NCI-H2081 treated with DMSO at 0.1 percent for 48 hours (cell line): ENCODE results near the gene ABHD16A.

Experiments
- DNase-seq: peaks from one replicate; lab custom pipeline; 2025; lab: John Stamatoyannopoulos, UW

Gene ABHD16A

DNA sequence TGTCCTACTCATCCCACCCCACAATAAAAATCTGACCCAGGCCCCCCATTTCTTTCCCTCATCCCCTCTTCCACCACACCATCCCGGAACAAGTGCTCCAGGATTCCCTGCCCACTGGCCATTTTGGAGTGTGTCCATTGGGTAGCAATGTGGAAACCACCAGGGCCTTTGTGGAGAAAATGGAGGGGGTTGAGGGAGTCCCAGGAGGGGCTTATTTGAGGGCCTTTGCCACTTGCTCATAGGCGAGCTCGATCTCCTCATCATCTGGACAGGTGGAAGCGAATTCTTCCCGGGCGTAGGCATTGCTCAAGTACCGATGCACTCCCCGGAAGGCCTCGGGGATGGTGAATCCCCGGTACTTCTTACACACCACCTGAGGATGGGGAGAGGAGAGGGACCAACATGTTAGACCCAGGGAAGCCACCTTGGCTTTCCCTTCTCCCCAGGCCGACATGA lies 27.5 kb upstream of the ABHD16A start:
- no peak for DNase-seq

DNA sequence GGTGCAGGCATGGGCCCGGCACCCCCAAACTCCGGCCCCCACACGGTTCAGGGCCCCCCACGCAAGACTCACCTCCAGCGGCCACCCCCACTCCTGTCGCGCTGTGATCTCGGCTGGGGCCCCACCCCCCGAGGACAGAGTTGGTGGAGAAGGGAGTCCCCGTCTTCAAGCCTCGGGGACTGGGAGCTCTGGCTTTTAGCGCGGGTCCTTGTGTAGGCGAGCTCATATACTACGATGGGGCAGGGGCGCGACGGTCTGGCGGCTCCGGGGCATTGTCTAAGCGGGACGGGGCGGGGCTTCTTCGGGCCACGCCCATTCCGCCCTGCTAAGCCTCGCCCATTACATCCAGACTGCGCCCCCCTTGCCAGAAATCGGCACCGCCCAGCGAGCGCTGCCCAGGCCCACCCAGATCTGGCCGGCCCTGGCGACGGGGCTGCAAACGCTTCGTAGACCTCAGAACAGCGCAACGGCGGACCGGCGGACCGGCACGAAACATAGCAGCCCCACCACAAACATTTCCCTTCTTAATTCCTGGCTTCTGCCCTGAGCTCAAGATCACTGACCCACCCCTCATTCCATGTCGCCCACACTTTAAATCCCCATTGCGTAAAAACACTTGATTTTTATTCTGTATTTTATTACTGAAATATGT lies 27.0 kb upstream of the ABHD16A start:
- no peak for DNase-seq

DNA sequence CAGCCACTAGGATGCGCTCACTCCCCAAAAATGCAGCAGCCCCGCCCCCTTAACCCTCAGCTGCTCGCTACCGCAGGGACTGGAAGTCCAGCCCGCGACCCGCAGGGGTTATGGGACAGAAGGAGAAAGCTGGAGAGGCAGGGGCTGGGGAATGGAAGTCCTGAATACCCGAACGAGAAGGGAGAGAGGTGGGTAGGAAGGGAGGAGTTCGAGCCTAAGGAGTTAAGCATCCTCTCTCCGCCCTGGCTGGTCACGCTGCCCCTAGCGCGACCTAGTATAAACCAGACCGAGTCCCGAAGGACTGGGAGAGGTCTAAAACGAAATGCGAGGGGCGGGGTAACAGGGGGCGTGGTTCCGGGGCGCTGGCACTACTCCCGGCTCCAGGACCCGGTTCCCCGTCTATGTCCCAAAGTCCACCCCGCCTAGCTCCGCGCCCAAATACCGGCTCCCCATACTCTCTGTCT lies 26.4 kb upstream of the ABHD16A start:
- DNase-seq: no peak

DNA sequence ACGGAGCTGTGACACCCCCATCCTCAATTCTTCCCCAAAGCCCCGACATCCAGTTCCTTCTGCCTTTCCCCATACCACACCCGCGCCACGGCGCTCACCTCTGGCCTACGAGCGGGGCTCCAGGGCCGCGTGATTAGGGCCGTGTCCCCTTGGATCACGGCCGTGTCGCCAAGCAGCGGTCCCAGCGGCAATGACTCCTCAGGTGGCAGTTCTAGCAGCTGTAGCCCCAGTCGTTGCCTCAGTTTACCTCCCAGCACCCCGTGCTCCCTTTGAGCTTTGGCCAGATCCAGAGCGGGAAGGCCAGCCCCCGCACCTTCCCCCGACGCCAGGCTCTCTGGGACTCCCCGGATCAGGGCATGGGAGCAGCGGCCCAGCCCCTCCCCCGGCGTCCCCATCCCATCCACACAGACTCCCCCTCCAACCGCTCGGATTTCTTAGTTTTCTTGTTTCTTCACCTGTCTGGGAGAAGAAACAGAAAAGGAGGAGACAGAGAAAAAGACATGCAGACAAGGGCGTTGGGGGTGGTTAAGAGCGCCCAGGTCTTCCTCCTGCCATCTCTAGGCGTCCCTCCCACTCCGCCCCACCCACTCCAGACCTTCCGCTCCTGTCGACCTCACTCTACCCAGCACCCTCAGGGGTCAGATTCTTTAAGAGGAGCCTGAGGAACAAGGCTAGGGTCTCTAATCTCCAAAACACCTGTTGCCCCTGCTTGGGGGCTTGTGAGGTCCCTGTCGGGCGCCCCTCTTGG lies 25.8 kb upstream of the ABHD16A start, which contains the start of gene DDAH2:
DDAH2 (minus strand) TSS at position 533 of the 748 bp plus-strand sequence; CDS start at position 395, 138 bp downstream.
- no peak for DNase-seq

DNA sequence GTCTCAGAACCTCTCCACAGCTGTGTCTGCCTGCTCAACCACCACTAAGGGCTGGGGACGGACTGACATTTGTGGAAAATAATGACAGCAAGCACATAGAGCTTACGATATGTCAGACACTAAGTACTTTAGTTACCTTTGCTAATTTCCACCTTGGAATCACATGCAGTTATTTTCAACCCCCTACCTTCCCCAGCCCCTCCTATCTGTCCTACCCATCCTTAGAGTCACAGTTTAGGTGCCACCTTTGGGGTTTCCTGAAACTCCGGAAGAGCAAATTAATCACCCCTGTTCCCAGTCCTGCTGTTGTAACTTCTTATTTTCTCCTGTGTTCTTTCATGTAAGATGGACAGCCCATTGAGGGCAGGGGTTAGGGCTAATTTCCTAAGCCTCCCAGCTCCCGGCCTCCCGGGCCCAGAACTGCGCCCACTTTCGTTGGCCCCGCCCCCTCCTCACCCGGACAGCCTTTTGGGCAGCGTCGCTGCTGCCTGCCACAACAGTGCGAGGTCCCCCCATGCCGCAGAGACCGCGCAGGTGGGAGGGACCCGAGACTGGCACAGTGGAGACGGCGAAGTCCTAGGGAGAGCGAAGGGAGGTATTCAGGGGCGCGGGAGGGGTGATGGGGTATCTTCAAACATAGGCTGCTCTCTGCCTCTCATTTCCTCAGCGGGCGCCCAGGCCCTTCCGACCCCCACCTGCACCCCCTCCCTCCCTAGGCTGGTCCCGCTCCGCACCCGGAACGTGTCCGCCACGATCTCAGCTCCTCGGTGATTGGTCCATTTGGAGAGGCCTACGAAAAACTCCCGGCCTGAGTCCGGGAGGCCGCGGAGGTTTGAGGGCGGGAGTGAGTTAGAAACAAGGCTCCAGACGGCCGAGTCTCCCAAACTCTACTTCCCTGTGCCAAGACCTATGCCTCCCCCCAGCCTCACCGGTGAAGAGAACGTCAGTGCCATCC lies 24.9 kb upstream of the ABHD16A start:
- DNase-seq: no peak

DNA sequence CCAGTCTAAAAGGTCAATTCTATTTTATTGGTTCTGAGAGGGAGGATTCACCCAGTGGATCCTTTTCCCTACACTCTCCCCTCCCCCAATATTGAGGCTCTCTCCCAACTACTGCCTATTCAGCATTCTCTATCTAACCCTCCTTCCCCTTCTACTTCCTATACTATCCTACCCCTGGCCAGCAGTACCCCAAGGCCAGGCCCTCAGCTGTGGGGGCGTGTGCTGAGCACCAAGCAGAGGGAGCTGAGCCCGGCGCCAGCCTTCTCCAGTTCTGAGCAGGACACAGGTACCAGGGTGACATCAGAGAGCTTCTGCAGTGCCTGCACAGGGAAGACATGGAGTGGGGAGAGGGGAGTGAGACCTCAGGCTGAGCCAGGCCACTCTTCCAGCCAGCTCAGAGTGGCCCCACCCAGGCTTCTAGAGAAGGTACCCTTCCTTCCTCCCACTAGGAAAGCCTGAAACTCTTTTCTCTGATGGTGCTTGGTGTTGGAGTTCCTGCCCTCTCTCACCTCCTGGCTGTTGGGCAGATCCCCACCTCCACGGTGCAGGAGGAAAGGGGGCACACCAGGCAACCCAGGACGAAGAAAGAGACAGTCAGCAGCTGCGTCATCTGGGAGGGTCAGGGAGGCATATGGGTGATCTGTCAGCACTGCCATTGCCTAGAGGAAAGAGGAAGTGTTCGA lies 24.1 kb upstream of the ABHD16A start:
- no peak for DNase-seq

DNA sequence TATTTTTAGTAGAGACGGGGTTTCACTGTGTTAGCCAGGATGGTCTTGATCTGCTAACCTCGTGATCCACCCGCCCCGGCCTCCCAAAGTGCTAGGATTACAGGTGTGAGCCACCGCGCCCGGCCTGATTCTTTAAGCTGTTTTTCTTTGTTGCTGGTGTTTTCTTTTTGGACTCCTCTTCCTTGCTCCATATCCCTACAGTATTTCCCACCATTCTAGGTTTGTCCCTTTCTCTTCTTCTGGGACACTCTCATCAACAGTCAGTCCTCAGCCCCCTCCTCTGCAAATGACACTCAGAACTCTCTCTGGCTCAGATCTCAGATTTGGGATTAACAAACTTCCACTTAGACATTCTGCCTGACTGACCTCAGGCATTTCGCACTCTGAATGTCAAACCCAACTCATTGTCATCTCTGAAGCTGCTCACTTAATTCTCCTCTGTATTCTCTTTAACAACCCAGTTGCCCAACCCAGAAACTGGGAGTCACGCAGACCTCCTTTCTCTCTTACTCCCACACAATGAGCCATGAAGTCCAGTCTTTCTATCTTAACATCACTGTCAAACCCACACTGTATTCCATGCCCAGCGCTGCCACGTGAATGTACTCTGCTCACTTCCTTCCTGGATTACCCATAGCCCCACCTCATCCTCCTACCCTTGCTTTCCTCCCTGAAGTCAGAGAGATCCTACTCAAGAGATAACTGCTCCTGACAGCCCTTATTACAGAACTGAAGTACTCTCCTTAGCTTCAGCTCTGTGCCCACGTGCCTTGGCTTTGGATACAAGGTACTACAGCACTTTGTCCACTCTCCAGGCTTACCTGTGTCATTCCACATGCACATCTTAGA lies 22.6 kb upstream of the ABHD16A start:
- no peak for DNase-seq

DNA sequence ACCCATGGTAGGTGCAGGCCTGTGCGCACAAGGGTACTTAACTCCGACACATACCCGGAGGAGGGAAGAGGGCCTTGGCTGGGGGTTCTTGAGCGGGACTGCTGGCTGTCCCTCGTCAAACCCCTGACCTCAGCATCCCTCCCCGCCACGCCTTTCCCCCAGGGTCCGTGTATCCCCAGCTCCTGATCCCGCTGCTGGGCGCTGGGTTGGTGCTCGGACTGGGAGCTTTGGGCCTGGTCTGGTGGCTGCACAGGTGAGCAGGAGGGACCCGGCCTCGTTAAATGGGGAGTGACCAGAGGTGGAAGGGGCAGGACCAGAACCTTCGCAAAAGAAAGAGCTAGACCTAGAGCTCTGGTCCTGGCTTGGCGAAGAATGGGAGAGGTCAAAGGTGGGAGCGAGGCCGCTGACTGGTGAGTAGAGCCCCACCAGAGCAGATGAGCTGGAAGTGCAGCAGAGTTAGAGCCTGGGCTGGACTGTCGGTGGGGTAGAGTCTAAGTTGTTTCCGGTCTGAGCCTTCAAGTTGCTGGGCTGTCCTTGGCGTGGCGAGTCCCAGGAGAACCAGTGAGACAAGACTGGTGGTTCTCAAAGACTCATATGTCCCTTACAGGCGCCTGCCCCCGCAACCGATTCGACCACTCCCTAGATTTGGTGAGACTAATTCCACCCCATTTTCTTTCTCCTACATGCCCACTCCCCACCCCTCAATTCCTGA lies 21.0 kb upstream of the ABHD16A start:
- no peak for DNase-seq

DNA sequence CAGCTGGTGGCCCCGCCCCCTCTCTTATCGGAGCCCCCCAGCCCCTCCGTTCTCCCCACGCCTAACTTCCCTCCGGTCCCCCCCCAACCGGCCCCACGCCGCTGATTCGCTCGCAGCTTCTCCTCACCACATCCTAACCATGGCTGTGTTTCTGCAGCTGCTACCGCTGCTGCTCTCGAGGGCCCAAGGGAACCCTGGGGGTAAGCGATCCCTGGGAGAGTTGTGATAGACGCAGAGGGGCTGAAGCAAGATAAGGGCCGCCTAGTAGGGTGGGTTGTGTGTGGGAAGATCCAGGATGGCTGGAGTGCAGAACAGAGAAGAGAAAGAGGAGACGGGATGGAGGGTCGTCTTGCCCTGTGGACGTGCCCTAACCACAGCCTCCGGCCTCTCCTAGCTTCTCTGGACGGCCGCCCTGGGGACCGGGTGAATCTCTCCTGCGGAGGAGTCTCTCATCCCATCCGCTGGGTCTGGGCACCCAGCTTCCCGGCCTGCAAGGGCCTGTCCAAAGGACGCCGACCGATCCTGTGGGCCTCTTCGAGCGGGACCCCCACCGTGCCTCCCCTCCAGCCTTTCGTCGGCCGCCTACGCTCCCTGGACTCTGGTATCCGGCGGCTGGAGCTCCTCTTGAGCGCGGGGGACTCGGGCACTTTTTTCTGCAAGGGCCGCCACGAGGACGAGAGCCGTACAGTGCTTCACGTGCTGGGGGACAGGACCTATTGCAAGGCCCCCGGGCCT lies 20.3 kb upstream of the ABHD16A start, which contains the start of gene MPIG6B:
MPIG6B (plus strand) TSS at position 129 of the 735 bp plus-strand sequence; CDS start at position 140, 11 bp downstream.
- no peak for DNase-seq

DNA sequence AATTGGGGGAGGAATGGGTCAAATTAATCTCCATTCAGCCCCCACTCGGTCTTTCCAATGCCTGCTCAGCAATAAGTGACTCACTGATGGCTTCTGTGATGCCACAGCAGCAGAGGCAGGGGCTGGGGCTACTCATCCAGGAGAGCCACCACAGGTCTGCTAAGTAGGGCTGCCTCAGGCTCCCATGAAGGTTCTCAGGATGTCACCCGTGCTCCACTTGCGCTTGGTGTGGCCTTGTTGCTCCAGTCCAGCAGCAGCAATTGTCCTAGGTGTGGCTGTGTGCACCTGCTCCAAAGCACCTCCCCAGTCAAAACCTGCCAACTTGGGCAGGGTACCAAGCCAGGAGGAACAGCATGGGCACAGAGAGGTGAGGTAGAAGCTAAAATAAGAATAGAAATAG lies 19.0 kb upstream of the ABHD16A start:
- no peak for DNase-seq

DNA sequence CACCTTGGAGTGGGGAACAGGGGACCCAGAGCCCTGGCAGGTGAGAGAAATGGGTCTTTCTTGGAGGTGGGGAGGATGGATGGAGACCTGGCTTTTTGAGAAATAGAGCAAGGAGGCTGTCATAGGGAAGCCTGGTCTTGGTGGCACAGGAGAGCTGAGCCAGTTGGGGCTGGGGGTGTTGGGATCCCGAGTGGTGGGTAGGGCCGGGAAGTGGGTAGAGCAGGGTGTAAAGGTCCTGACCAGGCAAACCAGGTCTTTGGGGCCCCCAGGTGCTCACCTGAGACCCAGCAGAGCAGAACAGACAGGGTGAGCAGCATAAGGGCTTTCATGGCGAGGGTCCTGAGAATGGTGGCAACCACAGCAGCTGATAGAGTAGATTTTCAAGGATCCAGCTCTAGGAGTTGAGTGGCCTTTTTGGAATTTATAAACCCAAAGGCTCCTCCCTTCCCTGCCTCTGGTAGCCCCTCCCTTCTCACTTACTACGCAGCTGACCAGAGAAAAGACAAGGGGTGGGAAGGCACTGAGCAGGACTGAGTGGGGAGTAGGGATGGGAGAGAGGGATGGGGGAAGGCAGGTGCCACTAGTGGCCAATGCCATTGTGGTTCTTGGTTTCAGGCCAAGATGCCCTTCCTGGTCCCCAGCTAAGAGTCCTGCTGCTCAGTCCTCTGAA lies 18.4 kb upstream of the ABHD16A start, which contains the start of gene LY6G6C:
LY6G6C (minus strand) TSS at position 396 of the 670 bp plus-strand sequence; CDS start at position 329, 67 bp downstream.
- no peak for DNase-seq

DNA sequence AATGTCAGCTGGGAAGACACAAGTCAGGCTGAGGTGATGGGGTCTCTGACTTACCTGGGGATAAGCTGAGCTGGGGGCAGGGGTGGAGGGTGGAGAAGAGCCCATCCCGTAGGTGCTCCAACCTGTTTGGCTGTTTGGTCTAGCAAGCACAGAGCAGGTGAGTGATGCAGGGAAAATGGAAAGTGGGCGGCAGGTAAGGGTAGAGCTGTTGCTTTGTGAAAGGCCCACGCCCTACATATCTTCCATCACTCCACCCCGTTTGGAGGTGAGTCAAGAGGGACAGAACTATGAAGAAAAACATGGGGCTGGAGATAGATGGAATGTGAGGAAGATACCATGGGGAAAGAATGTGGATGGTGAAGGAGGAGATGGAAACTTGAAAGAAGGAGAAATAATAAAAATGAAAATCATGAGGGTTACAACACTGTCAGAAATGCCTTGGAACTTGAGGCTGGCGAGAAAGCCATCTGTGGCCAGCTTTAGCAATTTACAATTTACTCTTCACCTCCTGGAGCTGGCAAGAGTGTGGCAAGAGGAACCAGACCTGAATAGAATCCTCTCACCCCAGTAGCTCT lies 17.2 kb upstream of the ABHD16A start:
- no peak for DNase-seq

DNA sequence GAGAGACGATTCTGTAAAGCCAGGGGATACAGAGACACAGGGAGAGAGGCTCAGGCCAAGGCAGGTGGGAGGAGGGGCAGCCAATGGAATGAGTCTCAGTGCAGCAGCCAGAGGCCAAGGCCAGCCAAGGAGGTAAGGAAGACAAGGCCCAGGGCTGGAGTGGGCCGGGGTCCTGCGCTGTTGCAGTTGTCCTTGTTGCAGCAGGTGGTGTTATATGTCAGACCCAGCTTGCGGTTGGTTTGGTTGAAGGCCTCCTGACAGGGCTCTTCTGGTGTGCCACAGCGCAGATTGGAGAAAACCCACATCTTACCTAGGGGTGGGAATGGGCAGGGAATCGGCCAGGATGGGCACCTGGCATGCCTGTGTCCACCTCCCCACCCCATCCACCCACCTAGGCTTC lies 15.9 kb upstream of the ABHD16A start:
- DNase-seq: no peak

DNA sequence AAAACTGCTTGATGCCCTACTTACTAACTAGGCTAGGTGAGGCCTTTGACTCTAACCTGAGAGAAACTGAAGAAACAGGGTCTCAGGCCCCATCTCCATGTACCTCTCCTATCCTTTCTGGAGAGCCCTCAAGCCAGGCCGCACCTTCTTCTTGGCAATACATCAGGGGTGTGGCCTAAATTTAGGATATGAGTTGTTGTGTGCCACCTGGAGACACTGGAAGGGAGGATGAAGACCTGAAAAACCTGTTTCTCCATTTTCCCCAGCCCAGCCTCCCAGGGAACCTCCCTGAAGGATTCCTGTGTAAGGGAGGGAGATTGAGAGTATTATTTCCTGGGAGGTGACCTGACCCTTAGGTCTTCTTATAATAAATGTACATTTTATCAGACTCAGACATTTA lies 15.1 kb upstream of the ABHD16A start:
- no peak for DNase-seq

DNA sequence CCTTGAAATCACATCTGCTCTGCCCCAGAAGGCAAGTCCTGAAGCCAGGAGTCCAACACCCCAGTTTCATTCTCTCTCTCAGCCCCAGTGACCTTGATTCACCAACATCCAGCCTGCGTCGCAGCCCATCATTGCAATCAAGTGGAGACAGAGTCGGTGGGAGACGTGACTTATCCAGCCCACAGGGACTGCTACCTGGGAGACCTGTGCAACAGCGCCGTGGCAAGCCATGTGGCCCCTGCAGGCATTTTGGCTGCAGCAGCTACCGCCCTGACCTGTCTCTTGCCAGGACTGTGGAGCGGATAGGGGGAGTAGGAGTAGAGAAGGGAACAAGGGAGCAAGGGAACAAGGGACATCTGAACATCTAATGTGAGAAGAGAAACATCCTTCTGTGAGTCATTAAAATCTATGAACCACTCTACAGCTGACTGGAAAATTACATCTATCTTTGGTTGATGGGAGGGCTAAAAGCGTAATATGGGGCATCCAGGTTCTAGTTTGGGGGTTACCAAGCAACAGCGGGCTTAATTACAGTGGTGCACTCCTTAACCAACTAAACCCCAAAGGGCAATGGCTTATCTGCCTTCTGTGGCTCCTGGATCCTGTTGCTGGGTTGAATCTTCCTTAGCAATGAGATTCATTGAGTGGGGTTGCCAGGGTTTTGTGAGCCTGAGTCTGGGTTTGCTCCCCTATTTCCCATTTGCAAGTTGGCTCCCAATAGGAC lies 14.5 kb upstream of the ABHD16A start:
- no peak for DNase-seq

DNA sequence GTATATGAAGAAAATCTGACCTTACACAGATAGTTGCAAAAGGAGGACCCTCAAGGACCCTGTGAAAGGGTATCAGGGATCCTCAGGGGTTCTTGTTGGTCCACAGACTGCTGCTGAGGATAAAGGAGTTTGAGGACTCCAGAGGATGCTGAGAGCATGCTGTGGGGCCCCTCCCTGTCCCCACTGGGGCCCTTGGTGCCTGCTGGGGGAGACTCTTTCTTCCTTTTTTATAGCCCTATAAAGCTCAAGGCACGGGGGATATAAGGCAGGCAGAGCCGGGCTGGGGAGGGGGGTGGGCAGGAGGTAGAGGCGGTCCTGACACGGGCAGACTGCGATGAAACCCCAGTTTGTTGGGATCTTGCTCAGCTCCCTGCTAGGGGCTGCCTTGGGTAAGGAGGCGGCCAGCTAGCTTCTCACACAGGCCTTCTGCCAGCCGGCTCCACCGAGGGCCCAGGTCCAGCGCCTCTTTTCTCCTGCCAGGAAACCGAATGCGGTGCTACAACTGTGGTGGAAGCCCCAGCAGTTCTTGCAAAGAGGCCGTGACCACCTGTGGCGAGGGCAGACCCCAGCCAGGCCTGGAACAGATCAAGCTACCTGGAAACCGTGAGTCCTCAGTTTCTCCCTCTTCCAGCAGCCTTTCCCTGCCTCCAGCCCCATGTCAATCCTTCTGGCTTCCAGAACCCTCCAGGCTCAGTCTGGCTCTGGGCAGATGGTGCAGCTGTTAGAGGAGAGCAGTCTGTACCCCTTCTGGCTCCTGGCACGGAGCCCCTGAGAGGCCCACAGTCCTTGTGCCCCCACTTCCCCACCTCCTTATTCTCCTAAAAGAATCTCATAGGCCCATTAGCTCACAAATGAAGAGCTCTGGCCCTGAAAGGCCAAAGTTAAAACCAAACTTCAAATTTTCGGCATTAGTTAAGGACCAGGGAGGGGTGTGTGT lies 12.2 kb upstream of the ABHD16A start, which contains the start of gene LY6G6D:
LY6G6D (plus strand) TSS at position 327 of the 937 bp plus-strand sequence; CDS start at position 335, 8 bp downstream.
- DNase-seq: no peak
